Measurements from ENCODE around the gene TAF3.

The TAF3 gene

GRCh38 chr10:7787857-7788638 is 30.3 kb upstream of the TAF3 start, which contains the start of the genes ATP5F1C and KIN:
TSS of gene ATP5F1C (plus strand) at chr10:7788177. CDS start at chr10:7788208, 31 bp downstream.
TSS of gene KIN (minus strand) at chr10:7787993. CDS start at chr10:7787933, 60 bp downstream.
- no peak for TF ChIP-seq CTCF (IDR thresholded peaks at IDR 0.05; ENCODE audit: extremely low read depth, missing control alignments)
- peak; percentile 98 for DNase-seq (ENCODE audit: low spot score)

- TF ChIP-seq CTCF (IDR thresholded peaks at IDR 0.05; ENCODE audit: extremely low read depth, missing control alignments): no peak
- peak; percentile 44 for DNase-seq (ENCODE audit: low spot score)
These were observed 29.5 kb upstream of the TAF3 start for GRCh38 chr10:7788639-7789286.

- TF ChIP-seq CTCF (IDR thresholded peaks at IDR 0.05; ENCODE audit: extremely low read depth, missing control alignments): no peak
- DNase-seq (ENCODE audit: low spot score): no peak
These were observed 28.9 kb upstream of the TAF3 start for GRCh38 chr10:7789390-7789789.

GRCh38 chr10:7792541-7792940 is 25.8 kb upstream of the TAF3 start:
- DNase-seq (ENCODE audit: low spot score): no peak

GRCh38 chr10:7794251-7795026 is 23.9 kb upstream of the TAF3 start:
- DNase-seq (ENCODE audit: low spot score): no peak
- TF ChIP-seq CTCF (IDR thresholded peaks at IDR 0.05; ENCODE audit: extremely low read depth, missing control alignments): no peak

More at GRCh38 chr10:7792541-7792940, 25.8 kb upstream of the TAF3 start:
- TF ChIP-seq CTCF (IDR thresholded peaks at IDR 0.05; ENCODE audit: extremely low read depth, missing control alignments): no peak

GRCh38 chr10:7795605-7796004 is 22.7 kb upstream of the TAF3 start:
- DNase-seq (ENCODE audit: low spot score): no peak
- TF ChIP-seq CTCF (IDR thresholded peaks at IDR 0.05; ENCODE audit: extremely low read depth, missing control alignments): no peak
